BLaER1 (cell line): ENCODE data around the gene SH3TC1.

ENCODE experiments used
- H3K27ac ChIP-seq: shearing (Covaris generic); formaldehyde crosslinking; 2 replicates; pipeline ENCODE4 v1.8.1; 2022
- H3K27me3 ChIP-seq: shearing (Covaris generic); formaldehyde crosslinking; 2 replicates; pipeline ENCODE4 v1.8.1; 2022
- H3K36me3 ChIP-seq: shearing (Covaris generic); formaldehyde crosslinking; 2 replicates; pipeline ENCODE4 v1.8.1; 2022
- H3K4me1 ChIP-seq: shearing (Covaris generic); formaldehyde crosslinking; 2 replicates; pipeline ENCODE4 v1.8.1; 2022
- H3K4me2 ChIP-seq: shearing (Covaris generic); formaldehyde crosslinking; 2 replicates; pipeline ENCODE4 v1.8.1; 2022
- H3K4me3 ChIP-seq: shearing (Covaris generic); formaldehyde crosslinking; 2 replicates; pipeline ENCODE4 v1.8.1; 2022
- H3K9ac ChIP-seq: shearing (Covaris generic); formaldehyde crosslinking; 2 replicates; pipeline ENCODE4 v1.8.1; 2022
- H3K9me3 ChIP-seq: shearing (Covaris generic); formaldehyde crosslinking; 2 replicates; pipeline ENCODE4 v1.8.1; 2022
- H4K20me1 ChIP-seq: shearing (Covaris generic); formaldehyde crosslinking; 2 replicates; pipeline ENCODE4 v1.8.1; 2022
- Cebpa-rat ChIP-seq: shearing (Covaris generic); IDR thresholded peaks from 2 replicates; pipeline ENCODE4 v1.8.1; 2022

The SH3TC1 gene

DNA sequence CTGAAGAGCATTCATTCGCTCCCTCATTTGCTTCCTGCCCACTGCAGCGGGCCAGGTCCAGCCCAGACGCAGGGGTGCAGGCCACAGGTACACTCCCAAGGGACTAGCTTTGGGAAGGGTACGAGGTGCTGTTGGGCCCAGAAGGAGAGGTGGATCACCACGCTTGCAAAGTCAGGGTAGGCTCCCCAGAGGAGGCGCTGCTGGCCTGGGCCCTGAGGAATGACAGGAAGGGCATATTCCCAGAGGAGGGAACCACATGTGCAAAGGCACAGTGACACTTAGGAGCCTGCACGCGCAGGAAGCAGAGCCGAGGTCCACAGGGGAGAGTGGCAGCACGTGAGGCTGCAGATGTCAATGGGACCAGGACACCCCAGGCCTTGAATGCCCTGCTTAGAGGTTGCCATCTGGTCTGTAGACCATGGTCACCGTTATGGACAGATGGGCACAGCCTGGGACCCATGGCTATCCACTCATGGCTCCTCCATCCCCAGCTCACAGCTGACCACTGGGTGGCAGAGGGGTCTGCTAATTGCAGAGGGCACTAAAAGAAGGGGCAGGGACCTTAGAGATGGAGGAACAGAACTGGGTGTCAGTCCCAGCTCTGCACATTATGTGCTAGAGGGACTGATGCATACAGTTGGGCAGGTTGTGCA is 78.4 kb downstream of the SH3TC1 start:
- Histone ChIP-seq H3K9ac (peak overlapping the region; percentile 98; the same call in 1 of the 2 replicates), H4K20me1 (peaks cover 97% of the 10 kb centered on the region), H3K4me2 (peak overlapping the region; percentile 97), H3K27ac (peak overlapping the region; percentile 97), H3K27me3 (no peaks in the 10 kb centered on the region), H3K9me3 (no peaks in the 10 kb centered on the region), H3K36me3 (peaks cover 55% of the 10 kb centered on the region), H3K4me3 (peak overlapping the region; percentile 97), H3K4me1 (peaks cover 98% of the 10 kb centered on the region)
- TF ChIP-seq Cebpa-rat, result no peak

DNA sequence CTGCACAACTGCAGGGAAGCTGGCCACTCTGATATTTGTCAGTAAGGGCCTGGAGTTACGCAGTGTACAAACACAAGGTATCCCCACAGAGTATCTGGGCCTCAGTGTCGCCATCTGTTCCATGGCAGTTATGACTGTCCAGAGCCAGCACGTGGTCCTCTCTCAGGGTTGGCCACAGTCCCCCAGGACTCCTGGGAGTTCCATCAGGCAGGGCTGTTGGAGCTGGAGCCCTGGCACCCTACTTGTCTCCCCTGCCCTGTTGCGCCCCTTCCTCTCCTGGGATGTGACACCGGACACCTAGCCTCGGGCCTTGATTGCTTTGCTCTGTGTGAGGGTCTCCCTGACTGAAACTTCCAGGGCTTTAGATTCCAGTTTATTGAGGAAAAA is 78.9 kb downstream of the SH3TC1 start:
- Histone ChIP-seq H3K9me3 (no peaks in the 10 kb centered on the region), H3K27me3 (no peaks in the 10 kb centered on the region), H3K4me1 (peaks cover 98% of the 10 kb centered on the region), H3K4me3 (peak overlapping the region; percentile 97), H3K27ac (peak overlapping the region; percentile 97), H3K4me2 (peak overlapping the region; percentile 97), H4K20me1 (peaks cover 97% of the 10 kb centered on the region), H3K9ac (peak overlapping the region; percentile 98), H3K36me3 (peaks cover 55% of the 10 kb centered on the region)
- TF ChIP-seq Cebpa-rat, result no peak

DNA sequence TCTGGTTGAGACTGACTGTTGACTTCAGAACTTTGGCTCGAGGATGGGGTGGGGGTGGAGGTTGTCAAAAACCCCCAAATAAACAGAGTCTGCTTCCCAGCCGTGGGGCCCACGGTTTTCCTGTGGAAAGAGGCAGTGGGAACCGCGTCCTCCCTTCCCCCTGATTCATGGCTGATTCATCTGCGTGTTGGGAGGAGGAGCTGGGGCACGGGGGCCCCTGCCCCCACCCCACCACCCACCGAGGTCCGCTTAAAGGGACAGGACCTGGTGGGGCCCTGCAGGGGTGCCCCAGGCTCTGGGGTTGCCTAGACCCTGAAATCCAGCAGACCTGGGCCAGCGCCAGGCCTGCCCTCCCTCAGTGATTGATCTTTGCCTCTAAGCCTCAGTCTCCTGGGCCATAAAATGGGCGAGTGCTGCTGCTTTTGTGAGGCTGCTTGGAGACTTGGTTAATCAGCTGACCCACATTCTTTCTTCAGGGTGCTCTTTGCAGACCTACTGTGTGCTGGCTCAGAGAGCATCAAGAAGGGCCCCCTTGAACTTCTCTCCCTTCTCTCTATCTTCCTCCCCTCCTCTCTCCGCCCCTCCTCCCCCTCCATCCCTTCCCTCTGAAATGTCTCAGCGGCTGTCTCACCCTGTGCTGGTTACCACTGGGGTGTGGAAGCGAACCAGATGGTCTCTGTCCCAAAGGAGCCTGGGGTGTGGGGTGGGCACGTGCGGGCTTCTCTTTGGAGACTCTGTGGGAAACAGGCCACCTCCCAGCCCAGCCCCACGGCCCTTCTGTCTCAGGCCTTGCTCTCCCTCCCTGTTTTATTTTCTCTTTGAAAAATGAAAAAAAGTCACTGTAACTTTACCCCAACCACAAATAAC is 79.6 kb downstream of the SH3TC1 start:
- Histone ChIP-seq H4K20me1 (peaks cover 98% of the 10 kb centered on the region), H3K9me3 (no peaks in the 10 kb centered on the region), H3K36me3 (peaks cover 60% of the 10 kb centered on the region), H3K4me1 (peaks cover 99% of the 10 kb centered on the region), H3K9ac (peak overlapping the region; percentile 98), H3K27me3 (no peaks in the 10 kb centered on the region), H3K4me3 (peak overlapping the region; percentile 97), H3K4me2 (peak overlapping the region; percentile 97), H3K27ac (peak overlapping the region; percentile 97)
- TF ChIP-seq Cebpa-rat, result no peak

DNA sequence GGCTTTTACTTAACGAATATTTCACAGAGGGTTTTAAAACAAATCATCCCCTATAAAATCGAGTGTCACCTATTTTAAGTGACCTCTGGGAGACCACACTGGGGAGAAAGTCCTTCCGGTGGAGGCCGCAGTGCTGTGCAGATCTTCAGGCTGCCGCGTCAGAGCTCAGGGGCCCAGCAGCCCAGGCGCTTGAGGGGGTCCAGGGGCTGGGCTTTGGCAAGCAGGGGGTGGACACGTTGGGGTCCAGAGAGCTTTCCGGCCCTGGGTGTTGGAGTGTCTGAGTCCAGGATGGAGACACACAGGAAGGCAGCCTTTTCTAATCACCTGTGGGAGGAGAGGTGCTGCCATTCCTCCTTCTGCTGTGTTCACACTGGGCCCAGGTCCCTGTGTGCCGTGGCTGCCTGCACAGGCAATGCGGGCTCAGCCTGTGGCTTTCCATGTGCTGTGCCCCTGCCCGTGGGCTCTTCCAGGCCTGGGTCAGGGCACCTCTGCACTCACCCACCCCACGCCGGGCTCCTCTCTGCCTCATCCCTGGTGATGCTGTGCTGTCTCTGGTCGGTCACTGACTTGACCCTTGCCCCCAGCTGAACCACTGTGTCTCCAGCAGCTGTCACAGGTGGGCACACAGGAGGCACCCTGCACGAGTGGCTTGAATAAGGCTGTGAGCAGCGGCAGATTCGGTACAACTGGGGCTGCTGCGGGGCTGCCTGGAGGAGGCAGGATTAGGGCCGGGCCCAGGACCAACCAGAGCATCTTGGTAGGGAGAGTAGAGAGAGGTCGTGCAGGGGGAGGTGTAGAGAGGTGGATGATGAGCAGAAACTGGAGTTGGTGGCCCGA is 80.4 kb downstream of the SH3TC1 start:
- no peak for TF ChIP-seq Cebpa-rat
- Histone ChIP-seq H3K4me3 (peak overlapping the region; percentile 57), H3K9ac (peak overlapping the region; percentile 74), H3K36me3 (peaks cover 60% of the 10 kb centered on the region), H3K27ac (peak overlapping the region; percentile 97), H3K9me3 (no peaks in the 10 kb centered on the region), H3K27me3 (no peaks in the 10 kb centered on the region), H3K4me2 (peak overlapping the region; percentile 97), H4K20me1 (peaks cover 98% of the 10 kb centered on the region), H3K4me1 (peaks cover 99% of the 10 kb centered on the region)

DNA sequence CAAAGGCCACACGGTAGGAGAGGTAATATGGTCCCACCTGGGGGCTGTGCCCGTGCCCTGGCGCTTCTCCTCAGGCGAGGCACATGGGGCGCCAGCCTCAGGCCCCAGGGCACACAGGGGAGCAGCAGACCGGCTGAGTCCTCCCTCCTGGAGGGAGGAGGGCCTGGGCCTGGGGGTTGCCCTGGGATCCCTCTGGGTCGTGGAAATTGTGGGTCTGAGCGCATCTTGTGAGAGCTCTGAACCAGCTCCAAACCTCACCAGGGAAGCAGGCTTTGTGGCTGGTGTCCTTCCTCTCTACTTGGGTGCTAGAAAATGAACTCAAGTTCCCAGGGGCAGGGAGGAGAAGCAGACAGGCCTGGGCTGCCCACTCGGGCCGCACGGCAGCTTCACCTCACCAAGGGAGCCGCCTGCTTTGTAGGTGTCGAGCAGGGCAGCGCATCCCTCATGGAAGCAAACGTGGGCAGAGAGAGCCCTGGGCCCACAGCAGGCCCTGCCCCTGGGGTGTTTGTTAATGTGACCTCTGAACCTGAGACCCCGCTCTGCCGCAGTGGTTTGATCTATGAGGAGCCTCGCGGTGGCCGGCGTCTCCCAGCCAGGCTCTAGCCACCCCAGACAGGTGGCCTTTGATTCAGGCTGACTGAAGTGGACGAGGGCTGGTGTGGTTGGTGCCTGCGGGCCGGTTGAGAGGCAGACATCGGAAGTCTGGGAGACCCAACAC is 81.2 kb downstream of the SH3TC1 start:
- Histone ChIP-seq H3K27me3 (no peaks in the 10 kb centered on the region), H3K4me2 (peak overlapping the region; percentile 97), H3K9me3 (no peaks in the 10 kb centered on the region), H3K4me3 (peak overlapping the region; percentile 57), H3K4me1 (peaks cover 99% of the 10 kb centered on the region), H3K36me3 (peaks cover 62% of the 10 kb centered on the region), H4K20me1 (peaks cover 98% of the 10 kb centered on the region), H3K27ac (peak overlapping the region; percentile 97), H3K9ac (peak overlapping the region; percentile 74)
- TF ChIP-seq Cebpa-rat, result no peak

DNA sequence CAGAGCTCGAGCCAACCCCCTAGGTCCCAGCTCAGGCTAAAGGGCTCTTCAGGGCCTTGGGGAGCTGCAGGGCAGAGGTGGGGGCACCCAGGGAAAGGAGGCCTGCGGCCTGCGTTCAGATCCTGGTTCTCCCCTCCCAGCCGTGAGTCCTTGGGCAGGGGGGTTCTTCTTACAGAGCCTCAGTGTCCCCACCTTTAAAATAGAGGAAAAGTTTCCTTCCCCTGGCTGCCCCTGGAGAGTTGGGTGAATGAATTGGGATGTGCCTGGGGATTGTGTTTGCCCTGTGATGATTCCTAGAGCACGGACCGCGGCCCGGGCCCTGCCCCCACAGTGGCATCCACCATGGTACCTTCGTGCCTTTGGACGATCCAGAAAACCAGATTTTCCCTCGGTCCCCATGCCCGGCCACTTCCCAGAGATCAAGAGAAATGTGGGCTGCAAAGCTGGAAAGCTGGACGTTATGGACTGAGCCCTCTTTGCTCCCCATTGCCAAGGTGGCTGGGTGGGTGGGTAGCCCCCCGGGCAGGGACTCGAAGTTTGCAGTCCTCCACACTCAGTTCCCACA is 81.9 kb downstream of the SH3TC1 start:
- no peak for TF ChIP-seq Cebpa-rat
- peaks cover 98% of the 10 kb centered on the region for H4K20me1 ChIP-seq

DNA sequence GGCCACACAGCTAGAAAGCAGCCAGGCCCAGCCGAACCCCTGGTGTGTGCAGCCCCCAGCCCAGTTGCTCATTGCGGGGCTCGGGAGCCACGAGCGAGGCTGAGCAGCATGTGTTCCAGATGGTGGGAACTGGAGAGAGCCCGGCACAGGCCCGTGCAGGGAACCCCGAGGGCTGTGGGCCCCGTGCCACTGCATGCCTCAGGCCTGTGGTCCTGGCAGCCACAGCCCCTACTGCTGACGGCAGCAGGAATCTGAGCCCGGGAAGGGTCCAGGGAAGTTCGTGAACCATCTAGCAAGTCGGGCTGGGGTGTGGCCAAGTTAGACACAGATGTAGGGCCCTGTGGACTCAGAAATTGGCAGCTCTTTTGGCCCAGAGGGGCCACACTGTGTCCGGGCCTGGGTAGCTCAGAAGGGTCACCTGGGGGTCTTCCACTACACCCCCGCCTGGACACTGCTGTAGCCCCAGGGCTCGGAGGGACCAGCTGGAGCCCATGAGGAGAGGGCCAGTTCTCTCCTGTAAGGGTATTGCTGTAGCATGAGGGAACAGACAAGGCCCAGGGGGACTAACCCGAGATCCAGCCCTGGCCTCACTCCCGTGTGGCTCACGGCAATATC is 82.5 kb downstream of the SH3TC1 start:
- peak overlapping the region; percentile 57; the same call in 1 of the 2 replicates for H3K4me3 ChIP-seq
- H3K27me3 ChIP-seq, result no peaks in the 10 kb centered on the region
- no peak for TF ChIP-seq Cebpa-rat
- H4K20me1 ChIP-seq, result peaks cover 98% of the 10 kb centered on the region
- H3K36me3 ChIP-seq, result peaks cover 66% of the 10 kb centered on the region
- H3K9ac ChIP-seq, result peak overlapping the region; percentile 74
- H3K4me1 ChIP-seq, result peaks cover 99% of the 10 kb centered on the region
- no peaks in the 10 kb centered on the region for H3K9me3 ChIP-seq
- peak overlapping the region; percentile 97 for H3K27ac ChIP-seq
- peak overlapping the region; percentile 97 for H3K4me2 ChIP-seq

More for the DNA sequence above, 81.9 kb downstream of the SH3TC1 start:
- peak overlapping the region; percentile 74 for H3K9ac ChIP-seq
- peak overlapping the region; percentile 97 for H3K27ac ChIP-seq
- H3K4me1 ChIP-seq, result peaks cover 99% of the 10 kb centered on the region
- H3K27me3 ChIP-seq, result no peaks in the 10 kb centered on the region
- peak overlapping the region; percentile 97 for H3K4me2 ChIP-seq
- peak overlapping the region; percentile 57 for H3K4me3 ChIP-seq
- H3K9me3 ChIP-seq, result no peaks in the 10 kb centered on the region
- peaks cover 62% of the 10 kb centered on the region for H3K36me3 ChIP-seq

DNA sequence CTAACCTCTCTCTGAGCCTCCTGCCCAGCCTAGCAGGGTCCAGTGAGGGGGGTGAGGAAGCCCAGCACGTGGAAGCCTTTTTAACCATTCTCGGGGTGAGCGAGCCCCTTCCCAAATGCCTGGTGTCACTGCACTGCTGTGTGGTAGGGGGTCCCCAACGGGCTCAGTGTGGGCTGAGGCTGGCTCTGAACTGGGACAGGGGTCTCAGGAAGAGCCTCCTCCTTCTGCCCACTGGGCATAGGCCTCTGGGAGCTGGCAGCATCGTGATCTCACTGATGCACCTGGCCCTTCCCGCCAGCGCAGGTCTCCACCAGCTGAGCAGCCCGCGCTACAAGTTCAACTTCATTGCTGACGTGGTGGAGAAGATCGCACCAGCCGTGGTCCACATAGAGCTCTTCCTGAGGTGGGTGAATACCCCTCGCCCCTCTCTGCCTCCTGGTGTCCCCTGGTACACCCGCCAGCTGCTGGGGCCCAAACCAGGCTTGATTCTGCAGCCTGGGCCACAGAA is 83.1 kb downstream of the SH3TC1 start:
- Histone ChIP-seq H3K27ac (peak overlapping the region; percentile 97), H3K4me3 (peak overlapping the region; percentile 57), H3K27me3 (no peaks in the 10 kb centered on the region), H3K4me2 (peak overlapping the region; percentile 97), H3K4me1 (peaks cover 99% of the 10 kb centered on the region), H3K9ac (peak overlapping the region; percentile 74), H3K9me3 (no peaks in the 10 kb centered on the region), H4K20me1 (peaks cover 98% of the 10 kb centered on the region), H3K36me3 (peaks cover 72% of the 10 kb centered on the region)
- TF ChIP-seq Cebpa-rat, result no peak
